ENCODE measurements around the gene AGPS.
"Not testable (repeated sequence)": the region's sequence is repeated elsewhere in the genome, so short reads cannot be mapped to it uniquely, and the experiment has no call there.

AGPS gene

DNA sequence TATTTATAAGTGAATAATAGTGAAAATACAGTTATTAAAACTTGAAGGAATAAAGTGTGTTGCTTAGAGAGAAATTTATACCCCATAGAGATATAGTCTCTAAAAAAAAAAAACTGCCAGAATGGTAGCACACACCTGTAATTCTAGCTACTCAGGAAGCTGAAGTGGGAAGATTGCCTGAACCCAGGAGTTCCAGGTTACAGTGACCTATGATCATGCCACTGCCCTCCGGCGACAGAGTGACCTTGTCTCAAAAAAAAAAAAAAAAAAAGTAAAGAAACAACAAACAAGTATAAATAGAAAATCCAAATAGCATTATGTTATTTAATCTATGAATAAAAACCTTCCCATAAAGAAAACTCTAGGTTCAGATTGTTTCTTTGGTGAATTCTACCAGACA lies 7.4 kb upstream of the AGPS start:
- DNase-seq (ENCODE audit: low read depth): no peak

DNA sequence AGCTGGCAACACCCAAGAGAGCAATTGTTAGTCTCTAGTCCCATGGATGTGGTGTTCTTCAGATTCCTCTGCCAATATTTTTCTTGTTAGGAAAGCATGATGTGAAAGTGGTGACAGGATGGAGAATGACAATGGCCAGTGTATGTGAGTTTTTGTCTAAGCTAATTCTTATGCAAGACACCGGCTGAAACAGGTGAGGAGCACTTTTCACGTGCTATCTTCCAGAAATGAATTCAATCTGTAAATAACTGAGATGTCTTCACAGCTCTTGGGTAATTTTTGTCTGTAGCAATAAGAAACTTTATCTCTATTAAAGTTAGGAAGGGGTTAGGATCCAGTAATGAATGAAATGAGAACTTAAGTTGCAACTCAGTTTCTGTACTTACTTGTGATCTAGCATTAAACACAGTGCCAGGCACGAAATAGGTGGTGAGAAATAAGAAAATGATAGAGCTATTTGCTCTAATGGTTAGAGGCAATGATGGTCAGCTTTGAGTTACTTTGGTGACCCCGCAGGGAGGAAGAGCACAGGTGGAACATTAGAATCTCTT lies 676 bp upstream of the AGPS start:
- DNase-seq (ENCODE audit: low read depth): no peak

DNA sequence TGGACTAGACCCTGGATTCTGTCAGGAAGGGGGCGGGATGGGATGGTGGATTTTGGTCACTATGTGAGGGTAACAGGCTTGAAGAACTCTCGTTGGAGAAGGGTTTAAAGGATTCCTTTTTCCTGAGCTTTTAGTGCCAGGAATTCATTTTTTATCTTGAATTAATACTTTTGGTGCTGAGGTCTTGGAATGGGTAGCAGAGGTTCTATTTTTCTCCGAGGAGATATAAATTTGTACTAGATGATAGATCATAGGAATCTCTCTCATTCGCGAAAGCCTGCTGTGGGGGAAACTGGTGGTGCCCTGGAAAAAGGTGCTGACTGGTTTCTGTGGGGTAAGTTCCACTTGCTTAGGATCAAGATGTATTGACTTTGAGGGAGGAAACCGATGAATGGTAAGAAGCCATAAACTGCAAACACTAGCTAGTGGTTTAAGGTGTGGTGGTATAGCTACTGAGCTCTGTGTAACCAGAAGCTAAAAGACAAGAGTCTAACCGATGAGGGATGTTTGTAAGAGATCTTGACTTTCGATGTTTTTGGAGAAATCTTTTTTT lies 706 bp downstream of the AGPS start:
- no peak for DNase-seq (ENCODE audit: low read depth)

DNA sequence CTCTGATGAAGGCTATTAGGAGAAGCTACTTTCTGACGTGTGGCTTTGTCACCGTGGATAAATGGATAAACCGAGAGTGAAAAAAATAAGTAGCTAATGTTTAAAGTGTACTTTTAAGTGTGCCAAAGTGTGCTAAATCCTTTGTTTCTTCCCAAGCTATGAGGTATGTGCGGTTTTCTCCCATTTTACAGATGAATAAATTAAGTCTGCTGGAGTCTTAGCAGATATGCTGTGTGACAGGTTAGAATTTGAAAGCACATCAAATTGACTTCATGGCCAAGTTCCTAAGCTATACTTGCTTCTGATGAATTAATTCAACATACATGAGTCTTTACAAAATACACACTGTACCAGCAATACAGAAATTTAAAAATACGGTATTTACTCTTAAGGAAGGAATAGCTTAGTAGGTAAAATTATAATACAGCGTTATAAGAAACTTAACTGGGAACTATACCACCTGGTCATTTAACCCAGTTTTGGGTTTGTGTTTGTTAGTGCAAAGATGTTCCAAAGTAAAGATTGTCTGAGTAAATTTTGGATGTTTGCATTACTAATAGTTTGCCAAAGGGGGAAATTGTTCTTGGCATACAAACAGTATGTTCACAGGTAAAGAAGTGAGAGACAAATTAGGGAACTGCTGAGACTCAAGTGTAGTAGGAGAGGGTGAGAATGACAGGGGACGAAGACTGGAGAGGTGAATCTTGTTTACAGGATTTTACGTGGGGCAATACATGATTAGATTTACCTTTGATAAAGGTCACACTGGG lies 1.4 kb downstream of the AGPS start:
- no peak for DNase-seq (ENCODE audit: low read depth)

DNA sequence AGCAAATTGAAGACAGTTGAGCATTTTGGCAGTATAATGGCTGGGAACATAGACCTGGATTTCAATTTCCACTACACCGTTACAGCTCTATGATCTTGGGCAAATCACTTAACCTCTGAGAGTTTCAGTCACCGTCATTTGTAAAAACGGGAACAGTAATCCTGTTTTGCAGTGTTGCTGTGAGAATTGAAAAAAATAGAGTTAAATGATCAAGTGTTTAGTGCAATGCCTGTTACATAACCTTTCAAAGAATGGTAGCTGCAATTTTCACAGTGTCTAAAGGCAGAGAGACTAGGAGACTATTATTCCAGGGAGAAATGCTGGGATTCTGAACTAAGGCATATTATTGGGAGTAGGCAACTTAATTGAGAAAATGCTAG lies 2.0 kb downstream of the AGPS start:
- no peak for DNase-seq (ENCODE audit: low read depth)

DNA sequence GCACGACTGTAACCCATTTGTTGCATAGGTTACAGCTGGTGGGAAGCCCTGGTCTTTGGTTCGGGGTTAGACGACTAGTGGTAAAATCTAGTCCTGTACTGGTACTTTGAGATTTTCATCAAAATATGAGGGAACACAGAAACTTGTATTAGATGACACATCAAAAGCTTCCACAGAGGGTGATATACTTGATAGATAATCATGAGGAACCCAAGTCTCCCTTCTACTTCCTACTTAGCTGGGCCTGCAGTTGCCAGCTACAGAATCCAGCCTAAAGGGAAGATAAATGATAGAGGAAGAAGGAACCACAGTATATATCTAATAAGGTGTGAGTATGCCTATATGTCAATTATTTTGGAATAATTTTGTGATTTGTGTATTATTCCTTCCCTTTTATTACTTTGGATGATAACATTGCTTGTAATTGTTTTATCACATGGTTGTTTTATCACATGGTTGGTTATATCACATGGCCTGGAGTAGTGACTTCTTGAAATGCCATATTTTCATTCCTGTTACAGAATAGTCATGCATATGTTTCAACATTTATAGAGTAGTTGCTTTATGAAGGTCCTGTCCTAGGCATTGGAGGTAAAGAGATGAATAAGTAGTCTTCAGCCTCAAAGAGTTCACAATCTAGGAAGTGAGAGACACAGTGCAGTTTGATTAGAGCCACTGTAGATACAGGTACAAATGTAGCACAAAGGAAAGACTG lies 2.9 kb downstream of the AGPS start:
- DNase-seq (ENCODE audit: low read depth): no peak

DNA sequence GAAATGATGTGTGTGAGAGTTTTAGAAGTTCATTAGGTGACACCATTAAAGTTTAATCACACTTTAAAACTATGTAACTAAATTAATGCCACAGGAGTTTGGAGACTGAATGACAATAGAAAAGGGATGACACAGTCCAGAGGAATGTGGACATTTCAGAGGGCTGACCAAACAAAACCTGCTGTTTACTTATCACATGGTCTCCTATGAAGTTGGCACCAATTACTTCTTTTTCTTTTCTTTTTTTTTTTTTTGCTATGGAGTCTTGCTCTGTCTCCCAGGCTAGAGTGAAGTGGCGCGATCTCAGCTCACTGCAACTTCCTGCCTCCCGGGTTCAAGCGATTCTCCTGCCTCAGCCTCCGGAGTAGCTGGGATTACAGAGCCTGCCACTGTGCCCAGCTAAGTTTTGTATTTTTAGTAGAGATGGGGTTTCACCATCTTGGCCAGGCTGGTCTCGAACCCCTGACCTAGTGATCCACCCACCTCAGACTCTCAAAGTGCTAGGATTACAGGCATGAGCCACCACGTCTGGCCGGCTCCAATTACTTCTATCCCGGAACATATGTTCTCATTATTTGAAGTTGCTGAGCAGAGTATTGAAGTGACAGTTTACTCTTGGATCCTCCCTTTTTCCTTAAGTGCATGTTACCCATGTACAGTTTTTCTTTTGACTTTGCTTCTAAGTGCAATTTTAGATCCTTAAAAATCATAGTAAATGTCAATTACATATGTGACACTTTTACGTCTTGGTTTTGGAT lies 4.3 kb downstream of the AGPS start:
- no peak for DNase-seq (ENCODE audit: low read depth)

DNA sequence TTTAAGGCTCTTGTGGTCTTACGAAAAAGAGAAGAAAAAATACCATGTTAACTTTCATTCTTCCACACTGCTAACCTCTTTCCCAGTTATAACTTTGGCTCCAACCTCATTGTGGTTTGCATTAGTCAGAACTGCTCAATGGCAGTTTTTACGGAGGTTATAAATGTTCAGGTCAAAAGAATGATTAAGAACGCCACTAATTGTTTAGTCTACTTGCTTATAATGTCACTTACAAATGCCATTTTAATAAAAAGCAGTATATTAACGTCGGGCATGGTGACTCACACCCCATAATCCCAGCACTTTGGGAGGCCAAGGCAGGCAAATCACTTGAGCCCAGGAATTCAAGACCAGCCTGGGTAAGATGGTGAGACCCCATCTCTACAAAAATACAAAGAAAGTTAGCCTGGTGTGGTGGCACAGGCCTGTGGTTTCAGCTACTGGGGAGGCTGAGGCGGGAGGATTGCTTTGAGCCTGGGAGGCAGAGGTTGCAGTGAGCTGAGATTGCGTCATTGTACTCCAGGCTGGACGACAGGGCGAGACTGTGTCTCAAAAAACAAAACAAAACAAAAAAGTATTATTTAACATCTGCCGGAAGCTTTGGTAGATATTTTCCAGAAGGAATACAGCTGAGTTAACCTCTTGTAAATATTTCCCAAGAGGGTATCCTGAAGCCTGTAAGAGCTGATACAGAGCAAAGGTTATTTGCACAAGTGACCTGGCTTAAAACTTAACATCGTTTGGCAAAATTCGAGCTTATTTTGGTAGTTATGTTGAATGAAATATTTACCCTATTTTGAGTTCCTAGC lies 5.1 kb downstream of the AGPS start:
- DNase-seq (ENCODE audit: low read depth): no peak

DNA sequence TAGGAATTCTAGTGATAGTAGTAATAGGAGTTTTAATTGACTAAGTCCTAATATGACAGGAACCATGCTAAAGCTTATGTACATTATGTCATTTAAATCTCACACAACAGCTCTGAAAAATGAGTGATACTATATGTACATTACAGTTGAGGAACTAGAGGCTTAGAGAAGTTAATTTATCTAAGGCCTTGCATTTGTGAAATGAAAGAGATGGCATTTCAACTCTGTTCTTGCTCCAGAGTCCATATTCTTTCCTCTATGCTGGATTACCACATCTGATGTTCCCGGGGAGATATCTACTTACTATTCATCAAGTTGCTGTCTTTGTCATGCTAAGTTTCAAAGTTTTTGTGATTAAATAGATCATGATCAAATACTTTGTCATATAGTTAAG lies 5.7 kb downstream of the AGPS start:
- DNase-seq (ENCODE audit: low read depth): no peak

DNA sequence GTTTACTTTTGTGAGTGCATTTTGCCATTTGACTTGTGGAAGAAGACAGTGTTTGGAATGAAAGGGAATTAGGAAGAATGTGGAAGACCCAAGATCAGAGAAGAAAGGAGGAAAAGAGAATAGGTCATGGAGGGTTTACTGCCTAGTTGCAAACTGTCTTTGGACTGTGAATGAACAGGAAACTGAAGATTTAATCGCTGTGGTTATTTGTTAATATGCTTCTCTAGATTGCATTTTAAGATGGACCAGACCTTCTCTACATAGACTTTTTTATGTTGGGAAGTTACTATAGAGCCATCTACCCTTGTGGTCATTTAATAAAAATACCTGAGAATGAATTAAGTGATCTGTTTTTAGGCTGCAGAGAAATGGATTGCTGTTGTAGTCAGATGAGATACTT lies 6.2 kb downstream of the AGPS start:
- no peak for DNase-seq (ENCODE audit: low read depth)

DNA sequence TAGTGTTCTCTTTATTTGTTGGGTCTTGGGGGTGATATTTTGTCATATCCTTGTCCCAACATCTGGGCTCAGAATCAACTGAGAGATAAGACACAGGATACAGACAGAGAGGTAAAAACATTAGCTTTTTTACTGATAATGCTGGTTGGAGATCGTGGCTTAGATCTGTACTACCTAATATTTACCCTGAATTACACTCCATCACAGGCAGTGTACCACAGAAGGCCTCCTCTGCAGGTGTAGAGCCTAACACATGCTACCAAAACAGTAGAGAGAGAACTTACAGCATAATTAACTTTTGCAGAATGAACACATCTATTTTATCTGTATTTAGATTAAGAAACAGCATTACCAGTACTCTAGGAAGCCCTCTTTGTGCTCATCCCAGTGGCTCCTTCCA lies 6.8 kb downstream of the AGPS start:
- DNase-seq (ENCODE audit: low read depth): no peak

DNA sequence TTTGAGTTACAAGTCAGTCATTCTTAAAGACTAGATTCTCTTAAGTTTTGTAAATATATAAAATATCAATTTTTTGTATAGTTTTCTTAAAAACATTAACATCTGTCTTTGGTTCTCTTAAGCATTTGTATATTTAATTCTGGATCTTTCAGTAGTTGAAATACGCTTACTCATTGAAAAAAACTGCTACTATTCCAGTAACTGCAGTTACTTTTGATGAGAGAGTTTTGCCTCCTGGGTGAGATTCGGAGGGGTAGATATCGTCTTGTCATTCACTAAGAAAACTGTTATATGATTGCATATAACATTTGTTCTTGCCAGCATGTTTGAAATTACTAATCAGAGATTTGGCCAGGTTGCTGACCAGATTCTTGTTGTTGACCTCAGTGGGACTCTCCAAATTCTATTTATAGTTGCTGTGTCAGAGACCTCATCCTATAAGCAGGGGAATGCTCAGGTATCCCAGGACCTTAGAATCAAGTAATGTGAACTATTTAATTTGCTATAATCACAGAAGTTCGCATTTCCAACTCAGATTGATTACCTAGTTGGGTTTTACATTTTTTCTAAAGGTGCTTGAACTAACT lies 7.9 kb downstream of the AGPS start:
- no peak for DNase-seq (ENCODE audit: low read depth)

DNA sequence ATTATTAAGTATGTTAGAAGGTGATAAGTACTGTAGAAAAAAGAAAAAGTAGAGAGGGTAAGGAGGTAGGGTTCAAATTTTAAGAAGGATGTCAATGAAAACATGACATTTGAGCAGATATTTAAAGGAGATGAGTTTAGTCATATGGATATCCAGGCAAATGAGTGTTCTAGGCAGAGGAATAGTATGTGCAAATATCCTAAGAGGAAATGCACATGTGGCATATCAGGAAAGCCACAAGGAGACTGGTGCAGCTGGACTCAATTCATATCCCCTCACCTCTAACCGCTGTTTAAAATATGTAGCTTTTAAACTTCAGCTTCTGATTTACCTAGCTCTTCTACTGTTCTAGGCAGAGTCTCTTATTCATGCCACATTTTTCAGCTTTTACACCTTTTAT lies 9.5 kb downstream of the AGPS start:
- DNase-seq (ENCODE audit: low read depth): no peak

DNA sequence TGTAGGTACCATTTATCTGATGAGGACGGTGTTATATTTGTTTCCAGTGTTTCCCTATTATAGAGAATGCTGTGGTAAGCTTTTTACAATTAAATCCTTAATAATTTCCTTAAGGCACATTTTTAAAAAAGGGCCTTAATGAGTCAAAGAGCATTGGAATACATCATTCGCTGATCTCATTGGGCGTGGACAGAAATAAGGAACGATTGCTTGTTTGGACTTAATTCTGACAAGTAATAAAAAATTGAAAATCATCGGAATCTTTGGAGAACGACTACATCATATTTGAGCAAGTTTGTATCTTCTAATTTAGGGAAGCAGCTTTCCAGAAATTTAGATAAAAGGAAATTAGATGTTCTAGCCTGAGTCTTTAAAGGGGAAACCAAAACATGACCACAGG lies 11.3 kb downstream of the AGPS start:
- DNase-seq (ENCODE audit: low read depth): no peak

DNA sequence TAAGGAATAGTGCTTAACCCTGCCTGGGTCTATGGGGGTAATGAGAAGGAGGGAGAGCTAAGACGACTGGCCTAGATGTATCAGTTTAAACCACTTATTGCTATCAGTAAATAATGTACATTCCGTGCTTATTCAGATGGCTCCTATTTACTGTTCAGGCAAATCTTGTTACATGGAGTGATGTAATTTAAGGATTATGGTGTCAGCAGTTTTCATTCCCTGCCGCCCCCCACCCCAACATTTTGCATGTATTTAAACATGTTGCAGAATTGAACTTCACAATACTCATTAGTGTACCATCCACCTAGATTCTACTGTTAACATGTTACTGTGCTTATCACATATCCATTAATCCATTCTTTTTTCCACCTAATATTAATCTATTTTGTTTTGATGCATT lies 11.7 kb downstream of the AGPS start:
- no peak for DNase-seq (ENCODE audit: low read depth)

DNA sequence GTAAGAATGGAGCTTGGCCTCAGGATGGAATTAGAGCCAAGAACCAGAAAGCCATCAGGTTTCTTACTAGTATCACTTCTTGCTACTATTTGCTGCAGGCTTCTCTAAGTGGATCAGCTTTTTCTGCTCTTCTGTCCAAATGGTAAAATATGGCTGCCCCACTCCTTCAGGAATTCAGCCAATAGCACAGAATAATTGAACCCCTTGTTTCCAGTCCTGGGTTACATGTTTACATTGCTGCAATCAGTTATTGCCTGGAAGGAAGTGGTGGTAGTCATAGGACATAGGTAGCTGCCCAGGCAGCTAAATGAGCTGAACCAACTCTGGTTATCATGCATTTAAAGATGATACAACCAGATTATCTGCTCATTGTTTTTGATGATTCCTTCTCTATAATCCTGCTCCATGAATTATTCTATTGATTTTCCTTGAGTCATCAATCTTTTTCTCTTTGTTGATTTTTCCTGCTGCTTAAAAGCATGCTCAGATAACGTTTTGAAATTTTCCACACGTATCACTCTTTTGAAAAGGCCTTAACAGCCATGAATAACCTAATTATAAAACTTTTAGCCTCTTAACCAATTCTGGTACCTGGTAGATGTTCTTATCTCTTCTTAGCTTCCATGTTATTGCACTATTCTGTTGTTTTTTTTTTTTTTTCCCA lies 12.6 kb downstream of the AGPS start:
- DNase-seq (ENCODE audit: low read depth): no peak

DNA sequence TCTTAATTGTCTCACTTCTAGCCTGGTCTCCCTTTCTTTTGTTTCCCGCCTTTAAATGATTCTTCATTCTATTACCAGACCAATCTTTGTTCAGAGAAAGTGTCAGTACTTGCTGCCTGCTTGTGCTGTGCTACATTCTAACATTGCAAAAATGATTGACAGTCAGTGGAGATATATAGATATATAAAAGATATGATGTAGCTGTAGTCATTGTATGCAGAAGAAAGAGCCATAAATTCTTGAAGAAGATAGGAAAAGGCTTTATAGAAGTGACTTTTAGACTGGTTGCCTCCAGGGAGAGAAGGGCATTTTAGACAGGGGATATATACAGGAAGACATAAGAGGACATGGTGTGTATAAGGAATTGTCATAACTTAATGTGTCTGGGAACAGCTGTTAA lies 13.6 kb downstream of the AGPS start:
- no peak for DNase-seq (ENCODE audit: low read depth)

DNA sequence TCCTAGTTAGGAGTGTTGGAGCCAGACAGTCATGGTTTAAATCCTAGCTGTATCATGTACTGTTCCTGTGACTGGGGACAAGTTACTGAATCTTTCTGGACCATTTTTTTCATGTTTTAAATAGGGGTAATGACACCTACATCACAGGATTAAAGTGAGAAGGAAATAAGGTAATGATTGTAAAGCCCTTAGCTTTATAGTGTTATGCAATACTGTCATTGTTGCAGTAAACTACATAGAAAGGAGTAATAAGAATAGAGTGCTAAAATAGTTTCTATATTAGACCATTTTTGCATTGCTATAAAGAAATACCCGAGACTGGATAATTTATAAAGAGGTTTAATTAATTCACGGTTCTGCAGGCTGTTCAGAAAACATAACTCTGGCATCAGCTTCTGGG lies 14.5 kb downstream of the AGPS start:
- no peak for DNase-seq (ENCODE audit: low read depth)

DNA sequence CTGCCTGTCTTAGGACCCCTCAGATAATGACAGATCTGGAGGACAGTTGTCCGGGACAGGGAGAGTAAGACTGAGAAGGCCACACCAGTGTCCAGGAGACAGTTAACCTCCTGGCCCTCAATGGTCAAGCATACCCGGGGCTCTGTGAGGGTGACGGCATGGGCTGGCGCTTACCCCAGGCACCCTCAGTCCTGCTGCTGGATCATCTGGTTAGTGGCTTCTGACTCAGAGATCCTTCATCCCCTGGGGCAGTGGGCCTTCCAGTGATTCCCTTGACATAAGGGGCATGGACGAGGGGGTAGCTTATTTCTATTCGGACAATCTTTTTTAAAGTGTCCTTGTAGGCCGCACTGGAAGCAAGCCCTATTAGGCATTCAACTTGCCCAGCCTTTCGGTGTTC lies 18.1 kb downstream of the AGPS start:
- not testable (repeated sequence) for DNase-seq (ENCODE audit: low read depth)

DNA sequence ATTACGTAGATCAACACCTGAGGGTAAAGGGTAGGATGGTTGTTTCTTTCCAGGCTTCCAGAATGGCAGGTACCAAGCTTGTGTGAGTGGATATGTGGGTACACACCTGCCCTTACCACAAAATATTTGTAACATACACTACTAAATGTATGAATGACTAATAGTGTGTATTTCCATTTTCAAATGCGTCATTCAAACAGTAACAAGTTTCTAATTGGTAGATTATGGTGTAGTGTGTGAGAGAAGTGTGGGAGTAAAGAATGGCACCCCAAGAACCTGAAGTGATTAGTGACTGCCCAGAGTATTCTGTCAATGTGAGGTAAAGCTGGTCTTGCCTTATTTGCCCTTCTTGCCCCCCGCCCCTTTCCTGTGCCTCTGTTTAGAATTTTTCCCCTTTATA lies 21.1 kb downstream of the AGPS start:
- DNase-seq (ENCODE audit: low read depth): no peak

DNA sequence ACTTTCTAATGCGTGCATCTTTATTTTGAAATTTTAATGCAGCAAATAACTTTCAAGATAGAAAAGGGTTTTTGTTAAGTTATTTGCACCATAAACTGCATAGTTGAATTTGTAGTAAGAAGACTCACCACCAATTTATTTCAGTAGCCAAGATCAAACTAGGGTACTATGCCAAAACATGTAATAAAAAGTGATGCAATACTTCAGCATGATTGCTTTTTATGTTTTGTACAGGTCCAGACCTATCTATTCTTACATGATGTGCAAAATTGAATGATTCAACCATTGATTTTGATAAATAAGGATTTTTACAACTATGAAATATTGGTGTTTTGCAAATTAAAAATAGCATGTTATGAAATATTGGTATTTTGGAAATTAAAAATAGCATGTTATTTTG lies 26.7 kb downstream of the AGPS start:
- no peak for DNase-seq (ENCODE audit: low read depth)

Data from T follicular helper cell (primary cell).